H1 (cell line): Measurements from ENCODE around the gene CCDC78. TPM values are rescaled to one million over a fixed set of nuclear protein-coding genes. Genes with fewer than 3 reads are reported as not detected.

Source experiments
- CTCF ChIA-PET: fragments of 300-600 bp; sonication (Branson Sonifier 250); formaldehyde crosslinking; loops from one replicate; lab custom pipeline; 2021; ENCODE audit not compliant: partially characterized antibody; lab: Charles Lee
- POLR2A ChIA-PET: fragments of 300-600 bp; sonication (Branson Sonifier 250); formaldehyde crosslinking; loops from one replicate; lab custom pipeline; 2021; ENCODE audit warnings: inconsistent platforms; ENCODE audit not compliant: partially characterized antibody; lab: Charles Lee
- DNase-seq, 2 experiments: peaks; one replicate each; pipeline versions ENCODE4 v3.0.0 to v3.0.0-alpha.2; 2010 to 2022; ENCODE audit warnings: low spot score in 2 of 2, low read depth in 1 of 2, mixed read lengths in 1 of 2
- FAIRE-seq: peaks from 2 replicates; lab custom pipeline; 2011; peaks lifted over from hg19 to GRCh38; lab: Jason Lieb, UNC
- H2AFZ ChIP-seq: 2 replicates; pipeline ENCODE4 v1.8.1; 2012; ENCODE audit warnings: low read length, inconsistent platforms
- H2AK5ac ChIP-seq: 2 replicates; pipeline ENCODE4 v1.6.1; 2013; ENCODE audit warnings: low read depth, low read length
- H2BK120ac ChIP-seq: replicated peaks from 2 replicates; pipeline ENCODE3; 2013; ENCODE audit warnings: low read depth, low read length, inconsistent platforms
- H2BK12ac ChIP-seq: 2 replicates; pipeline ENCODE4 v1.6.1; 2013; ENCODE audit warnings: low read depth, low read length
- H2BK15ac ChIP-seq: 2 replicates; pipeline ENCODE4 v1.6.1; 2013; ENCODE audit warnings: low read length
- H2BK20ac ChIP-seq: 2 replicates; pipeline ENCODE4 v1.6.1; 2013; ENCODE audit warnings: low read length
- H2BK5ac ChIP-seq: 2 replicates; pipeline ENCODE4 v1.6.1; 2013; ENCODE audit warnings: low read depth, low read length
- H3K14ac ChIP-seq: 2 replicates; pipeline ENCODE4 v1.6.1; 2013; ENCODE audit warnings: inconsistent platforms; ENCODE audit not compliant: insufficient read length
- H3K18ac ChIP-seq: 2 replicates; pipeline ENCODE4 v1.6.1; 2013; ENCODE audit warnings: low read length; ENCODE audit errors: extremely low read depth
- H3K23ac ChIP-seq: 2 replicates; pipeline ENCODE4 v1.6.1; 2013; ENCODE audit warnings: inconsistent platforms; ENCODE audit not compliant: insufficient read length
- H3K23me2 ChIP-seq: 2 replicates; pipeline ENCODE4 v1.6.1; 2013; ENCODE audit warnings: low read depth, low read length
- H3K27ac ChIP-seq: 2 replicates; pipeline ENCODE4 v1.6.1; 2011; ENCODE audit warnings: low read depth, low read length, inconsistent platforms
- H3K27me3 ChIP-seq, 4 experiments: replicated peaks in 1 of 4; 1 replicate in 1 of 4; 2 replicates in 3 of 4; pipeline versions ENCODE4 v1.6.1 to v1.8.1; 2011 to 2013; ENCODE audit warnings: low read length in 3 of 4, mild to moderate bottlenecking in 3 of 4, inconsistent platforms in 2 of 4, mixed read lengths in 2 of 4, moderate library complexity in 1 of 4; ENCODE audit not compliant: control insufficient read depth in 3 of 4, insufficient read depth in 3 of 4; ENCODE audit errors: extremely low read depth in 1 of 4
- H3K36me3 ChIP-seq, 4 experiments: 2 replicates each; pipeline versions ENCODE4 v1.6.1 to v1.8.1; 2011 to 2013; ENCODE audit warnings: mild to moderate bottlenecking in 4 of 4, low read length in 3 of 4, moderate library complexity in 2 of 4, control low read depth in 1 of 4, inconsistent platforms in 1 of 4; ENCODE audit not compliant: insufficient read depth in 4 of 4, control insufficient read depth in 2 of 4
- H3K4ac ChIP-seq: replicated peaks from 2 replicates; pipeline ENCODE3; 2013; ENCODE audit warnings: low read length, low read depth, mixed read lengths, inconsistent platforms; ENCODE audit not compliant: insufficient read length
- H3K4me1 ChIP-seq, 4 experiments: replicated peaks in 1 of 4; 1 replicate in 1 of 4; 2 replicates in 3 of 4; pipeline versions ENCODE4 v1.6.1 to v1.8.1; 2011 to 2013; ENCODE audit warnings: low read length in 3 of 4, inconsistent platforms in 2 of 4, mixed read lengths in 1 of 4; ENCODE audit not compliant: insufficient read depth in 4 of 4, control insufficient read depth in 3 of 4
- H3K4me2 ChIP-seq, 2 experiments: 2 replicates each; pipeline versions ENCODE4 v1.6.1 to v1.8.1; 2011 to 2013; ENCODE audit warnings: low read depth in 2 of 2, low read length in 2 of 2, control low read depth in 1 of 2, inconsistent platforms in 1 of 2, mild to moderate bottlenecking in 1 of 2; ENCODE audit not compliant: insufficient read depth in 1 of 2
- H3K4me3 ChIP-seq, 4 experiments: fragments of 200-600, 300-600 bp in 1 of 4; sonication (generic), shearing (Covaris generic), sonication (Bioruptor Twin) in 1 of 4; 2 replicates each; pipeline versions ENCODE4 v1.5.1 to v1.8.1; 2011 to 2016; ENCODE audit warnings: low read length in 4 of 4, low read depth in 3 of 4, control low read depth in 2 of 4, inconsistent platforms in 2 of 4, mild to moderate bottlenecking in 2 of 4, mixed read lengths in 1 of 4, moderate library complexity in 1 of 4; ENCODE audit not compliant: insufficient read depth in 2 of 4; ENCODE audit errors: extremely low read depth in 1 of 4
- H3K56ac ChIP-seq: replicated peaks from 2 replicates; pipeline ENCODE3; 2013; ENCODE audit warnings: low read depth, mild to moderate bottlenecking, mixed read lengths, low read length, inconsistent platforms; ENCODE audit not compliant: insufficient read length
- H3K79me1 ChIP-seq: 2 replicates; pipeline ENCODE4 v1.6.1; 2013; ENCODE audit warnings: low read depth, low read length, control low read depth
- H3K79me2 ChIP-seq, 2 experiments: 2 replicates each; pipeline versions ENCODE4 v1.6.1 to v1.8.1; 2012 to 2013; ENCODE audit warnings: low read length in 2 of 2, mild to moderate bottlenecking in 2 of 2, inconsistent platforms in 1 of 2; ENCODE audit not compliant: insufficient read depth in 2 of 2, control insufficient read depth in 1 of 2
- H3K9ac ChIP-seq, 4 experiments: replicated peaks in 1 of 4; 1 replicate in 1 of 4; 2 replicates in 3 of 4; pipeline versions ENCODE4 v1.6.1 to v1.8.1; 2011 to 2013; ENCODE audit warnings: low read depth in 3 of 4, low read length in 3 of 4, control low read depth in 2 of 4, mild to moderate bottlenecking in 2 of 4, moderate library complexity in 2 of 4, inconsistent platforms in 1 of 4; ENCODE audit errors: extremely low read depth in 1 of 4
- H3K9me3 ChIP-seq, 2 experiments: 2 replicates each; pipeline versions ENCODE4 v1.6.1 to v1.8.1; 2012 to 2013; ENCODE audit warnings: mild to moderate bottlenecking in 2 of 2, moderate library complexity in 2 of 2, control low read depth in 1 of 2, inconsistent platforms in 1 of 2, low read depth in 1 of 2, low read length in 1 of 2, mixed read lengths in 1 of 2; ENCODE audit not compliant: insufficient read depth in 2 of 2
- H4K20me1 ChIP-seq, 2 experiments: replicated peaks in 1 of 2; 2 replicates each; pipeline versions ENCODE3 to v1.8.1; 2011 to 2013; ENCODE audit warnings: inconsistent platforms in 2 of 2, low read length in 2 of 2, mild to moderate bottlenecking in 1 of 2; ENCODE audit not compliant: insufficient read depth in 2 of 2, control insufficient read depth in 1 of 2
- H4K5ac ChIP-seq: 2 replicates; pipeline ENCODE4 v1.6.1; 2013; ENCODE audit warnings: low read length, low read depth, mixed read lengths, inconsistent platforms; ENCODE audit not compliant: insufficient read length
- H4K8ac ChIP-seq: 2 replicates; pipeline ENCODE4 v1.8.0; 2013; ENCODE audit warnings: mild to moderate bottlenecking, moderate library complexity, low read length, inconsistent platforms; ENCODE audit not compliant: insufficient read depth; ENCODE audit errors: extremely low read depth
- H4K91ac ChIP-seq: replicated peaks from 2 replicates; pipeline ENCODE3; 2013; ENCODE audit warnings: low read length, mixed read lengths, inconsistent platforms; ENCODE audit not compliant: insufficient read length
- SP1 ChIP-seq: IDR thresholded peaks from 2 replicates; pipeline ENCODE4 v1.6.1; 2011; ENCODE audit warnings: low read depth, low read length
- WGBS, 2 experiments: shearing (Covaris generic) in 1 of 2; methylation state at CpG; one replicate each; pipeline versions ENCODE4 v1.1.6 to v1.1.7; 2013 to 2015; ENCODE audit warnings: low lambda C conversion rate in 2 of 2, mixed read lengths in 2 of 2, inconsistent platforms in 1 of 2, low coverage in 1 of 2, missing lambda C conversion rate in 1 of 2; ENCODE audit not compliant: insufficient replicate concordance in 2 of 2, insufficient coverage in 1 of 2, insufficient read length in 1 of 2; ENCODE audit errors: extremely low coverage in 1 of 2, missing lambda C conversion rate in 1 of 2; 5-methylcytosine and 5-hydroxymethylcytosine counted together
- polyA plus RNA-seq, 7 experiments: library from polyadenylated mRNA; depleted of rRNA in 3 of 7; stranded (reverse) in 5 of 7; unstranded in 2 of 7; fragments of >200 nt in 5 of 7; fragments of 200-250 nt in 2 of 7; gene quantifications; 1 replicate in 5 of 7; 2 replicates in 1 of 7; 4 replicates in 1 of 7; pipeline versions ENCODE4 v1.2.1 to v1.2.3, GENCODE V29; 2011 to 2013; ENCODE audit warnings: missing spikeins in 2 of 7, mixed read lengths in 2 of 7
- total RNA-seq: library from RNA; stranded (reverse); fragmentation: NEBNext Ultra II Directional; extraction: Animal tissue kit (Norgen Biotek cat#: 25700); gene quantifications from 2 replicates; pipeline ENCODE4 v1.2.1, GENCODE V29; 2021

Gene CCDC78
- total and polyA plus RNA-seq, 2 of the 8 experiments (the other 6 are each of a cell fraction or from before 2014, with no cell fraction given), result 7.1 to 8.5 TPM

GRCh38 chr16:749010-749409 is 22.8 kb upstream of the CCDC78 start:
- Histone ChIP-seq H3K23me2 (no peaks in the 10 kb centered on the region), H4K20me1 (no peaks in the 10 kb centered on the region), H3K79me1 (no peaks in the 10 kb centered on the region), H3K56ac (no peak overlapping the region), H2AK5ac (no peak overlapping the region), H3K27me3 (no peaks in the 10 kb centered on the region), H3K4me2 (no peak overlapping the region), H2BK5ac (no peak overlapping the region), H3K9me3 (no peaks in the 10 kb centered on the region), H4K5ac (no peak overlapping the region), H3K14ac (no peak overlapping the region), H2AFZ (no peak overlapping the region), H3K79me2 (no peaks in the 10 kb centered on the region), H3K36me3 (no peaks in the 10 kb centered on the region), H2BK120ac (no peak overlapping the region), H3K18ac (no peak overlapping the region), H3K4me1 (peaks cover 3 to 12% (median 5%) of the 10 kb centered on the region in 4 experiments; a peak in 5 of 7 replicates), H3K23ac (no peak overlapping the region), H3K4me3 (no peak overlapping the region), H3K27ac (no peak overlapping the region), H3K9ac (no peak overlapping the region), H2BK20ac (no peak overlapping the region), H4K91ac (no peak overlapping the region), H2BK12ac (no peak overlapping the region), H2BK15ac (no peak overlapping the region), H3K4ac (no peak overlapping the region), H4K8ac (no peak overlapping the region)
- no peak for FAIRE-seq
- WGBS, 2 experiments, result 96% methylated on average over 6 of the region's 6 CpGs; no CpG with 5 or more reads in 1 of the 2 experiments
- ChIA-PET POLR2A (interaction anchor here (0.6 to 1.9 kb wide), 9 partner anchors 9 to 764 kb away, joined by 3 to 7 read pairs (median 4); partner anchors contain the start of genes ANTKMT and MSLN), CTCF (interaction anchor here (0.5 to 35.8 kb wide), 10 partner anchors 8 to 1136 kb away, joined by 3 to 977 read pairs (median 12); partner anchors contain the start of genes ANTKMT, CCDC78, CIAO3 and FBXL16)
- DNase-seq, result no peak
- TF ChIP-seq SP1, result no peak
